Measurements from ENCODE around the gene CDH10.

DNA sequence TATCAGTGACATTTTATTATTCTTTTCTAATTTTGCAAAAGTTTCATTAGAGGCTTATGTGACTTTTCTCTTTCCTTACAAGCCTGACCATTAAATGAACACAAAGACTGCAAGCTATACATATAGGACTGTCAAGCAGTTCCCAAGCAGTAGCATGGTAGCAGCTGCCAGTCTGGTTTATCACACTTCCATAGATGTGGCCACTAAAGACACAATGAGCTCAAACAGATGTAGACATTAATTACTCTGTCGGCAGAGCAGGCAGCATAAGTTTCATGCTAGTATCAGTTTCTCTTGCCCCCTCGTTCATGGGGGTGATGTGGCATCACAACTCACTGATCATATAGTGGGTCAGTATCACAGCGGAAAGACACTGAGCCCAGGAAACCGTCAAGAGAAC lies 89.5 kb downstream of the CDH10 start:
- TF ChIP-seq, protein P1, sequence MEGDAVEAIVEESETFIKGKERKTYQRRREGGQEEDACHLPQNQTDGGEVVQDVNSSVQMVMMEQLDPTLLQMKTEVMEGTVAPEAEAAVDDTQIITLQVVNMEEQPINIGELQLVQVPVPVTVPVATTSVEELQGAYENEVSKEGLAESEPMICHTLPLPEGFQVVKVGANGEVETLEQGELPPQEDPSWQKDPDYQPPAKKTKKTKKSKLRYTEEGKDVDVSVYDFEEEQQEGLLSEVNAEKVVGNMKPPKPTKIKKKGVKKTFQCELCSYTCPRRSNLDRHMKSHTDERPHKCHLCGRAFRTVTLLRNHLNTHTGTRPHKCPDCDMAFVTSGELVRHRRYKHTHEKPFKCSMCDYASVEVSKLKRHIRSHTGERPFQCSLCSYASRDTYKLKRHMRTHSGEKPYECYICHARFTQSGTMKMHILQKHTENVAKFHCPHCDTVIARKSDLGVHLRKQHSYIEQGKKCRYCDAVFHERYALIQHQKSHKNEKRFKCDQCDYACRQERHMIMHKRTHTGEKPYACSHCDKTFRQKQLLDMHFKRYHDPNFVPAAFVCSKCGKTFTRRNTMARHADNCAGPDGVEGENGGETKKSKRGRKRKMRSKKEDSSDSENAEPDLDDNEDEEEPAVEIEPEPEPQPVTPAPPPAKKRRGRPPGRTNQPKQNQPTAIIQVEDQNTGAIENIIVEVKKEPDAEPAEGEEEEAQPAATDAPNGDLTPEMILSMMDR (conservative IDR thresholded peaks at IDR 0.05; ENCODE audit: low read length) = no peak
- TF ChIP-seq EZH2phosphoT487 (IDR thresholded peaks at IDR 0.05; ENCODE audit: borderline replicate concordance, low read depth, low read length) = no peak
